GM12878 (cell line): ENCODE data around the gene PHF21B. TPM values are rescaled to one million over a fixed set of nuclear protein-coding genes. Genes with fewer than 3 reads are reported as not detected.
A peak's percentile ranks its signal among the peaks of the same experiment; 100 is the strongest.
"Not testable (repeated sequence)": the region's sequence is repeated elsewhere in the genome, so short reads cannot be mapped to it uniquely, and the experiment has no call there.

Experiments used
- ATAC-seq: fragments of 200-7000 bp; cut with Tn5 transposase; 3 replicates; pipeline ENCODE4 v1.9.1; 2020; ENCODE audit warnings: mild to moderate bottlenecking, moderate library complexity
- BruUV-seq: library from RNA; stranded (reverse); fragments of 400-500 nt; replicated peaks from 2 replicates; lab custom pipeline; 2021; lab: Mats Ljungman, UMichigan
- CTCF ChIA-PET: fragments of 300-600 bp; sonication (Branson Sonifier 250); formaldehyde crosslinking; extraction: SDS; loops from one replicate; lab custom pipeline; 2021; ENCODE audit warnings: inconsistent platforms; lab: Yijun Ruan, JAX
- POLR2A ChIA-PET: fragments of 350-600 bp; formaldehyde crosslinking; extraction: SDS; loops from one replicate; lab custom pipeline; 2021; ENCODE audit warnings: inconsistent platforms; lab: Charles Lee
- RAD21 ChIA-PET: fragments of 300-600 bp; sonication (Branson Sonifier 250); formaldehyde crosslinking; loops from one replicate; lab custom pipeline; 2023; ENCODE audit warnings: antibody characterized with exemption; ENCODE audit not compliant: unreplicated experiment; lab: Charles Lee
- SMC1A ChIA-PET: fragments of 300-600 bp; sonication (Branson Sonifier 250); formaldehyde crosslinking; loops from one replicate; lab custom pipeline; 2023; ENCODE audit not compliant: unreplicated experiment, uncharacterized antibody; lab: Charles Lee
- DNase-seq: peaks from one replicate; pipeline ENCODE4 v3.0.0-alpha.2; 2011; ENCODE audit warnings: low read depth, low spot score
- FAIRE-seq: peaks from 3 replicates; lab custom pipeline; 2011; peaks lifted over from hg19 to GRCh38; lab: Jason Lieb, UNC
- H2AFZ ChIP-seq: 2 replicates; pipeline ENCODE4 v1.6.0; 2011; ENCODE audit warnings: low read depth, low read length, control low read depth; ENCODE audit not compliant: control insufficient read depth
- H3K27ac ChIP-seq: 2 replicates; pipeline ENCODE4 v1.5.1; 2011; ENCODE audit warnings: control low read depth; ENCODE audit not compliant: control insufficient read depth, insufficient read depth
- H3K27me3 ChIP-seq, 2 experiments: replicated peaks in 1 of 2; 2 replicates each; pipeline versions ENCODE4 v1.6.0 to v1.6.1; 2011; ENCODE audit warnings: low read length in 1 of 2; ENCODE audit not compliant: control insufficient read depth in 2 of 2, insufficient read depth in 2 of 2
- H3K36me3 ChIP-seq, 2 experiments: 2 replicates each; pipeline ENCODE4 v1.5.1; 2011; ENCODE audit warnings: low read length in 1 of 2; ENCODE audit not compliant: control insufficient read depth in 2 of 2, insufficient read depth in 2 of 2
- H3K4me1 ChIP-seq: 2 replicates; pipeline ENCODE4 v1.6.1; 2011; ENCODE audit warnings: mild to moderate bottlenecking, low read length, moderate library complexity, mixed read lengths; ENCODE audit not compliant: control insufficient read depth, insufficient read depth
- H3K4me2 ChIP-seq: 2 replicates; pipeline ENCODE4 v1.6.0; 2011; ENCODE audit warnings: control low read depth; ENCODE audit not compliant: control insufficient read depth, insufficient read depth
- H3K4me3 ChIP-seq: fragments of 200-600 bp; sonication (generic); 2 replicates; pipeline ENCODE4 v1.5.1; 2016
- H3K79me2 ChIP-seq: 2 replicates; pipeline ENCODE4 v1.6.0; 2011; ENCODE audit warnings: low read length; ENCODE audit not compliant: control insufficient read depth, insufficient read depth
- H3K9ac ChIP-seq: 2 replicates; pipeline ENCODE4 v1.8.0; 2011; ENCODE audit warnings: low read length, control low read depth, mixed read lengths; ENCODE audit not compliant: control insufficient read depth, insufficient read depth
- H3K9me3 ChIP-seq: replicated peaks from 3 replicates; pipeline ENCODE4 v1.5.1; 2011; ENCODE audit warnings: mild to moderate bottlenecking, low read length; ENCODE audit not compliant: control insufficient read depth, insufficient read depth
- H4K20me1 ChIP-seq: 2 replicates; pipeline ENCODE4 v1.6.0; 2011; ENCODE audit not compliant: control insufficient read depth, insufficient read depth
- WGBS: methylation state at CpG from one replicate; pipeline ENCODE4 v1.1.6; 2016; ENCODE audit warnings: low lambda C conversion rate; ENCODE audit not compliant: insufficient replicate concordance, insufficient coverage; ENCODE audit errors: missing lambda C conversion rate; 5-methylcytosine and 5-hydroxymethylcytosine counted together
- in situ Hi-C: fragments of 300-500 bp; cut with MboI; formaldehyde crosslinking; loops from 9 replicates; pipeline ENCODE4 v1.14.3; 2018; ENCODE audit warnings: mixed read lengths
- intact Hi-C: fragments of 100-400 bp; cut with micrococcal nuclease; formaldehyde crosslinking; loops from one replicate; pipeline ENCODE4 v1.14.2; 2022; ENCODE audit not compliant: unreplicated experiment
- polyA plus RNA-seq, 11 experiments: library from polyadenylated mRNA; depleted of rRNA in 4 of 11; unstranded in 6 of 11; stranded (reverse) in 5 of 11; fragments of >200 nt; fragmentation: Nextera tagmentation in 4 of 11; fragmentation: Illumina TruSeq in 1 of 11; extraction: Ambion mirVana in 4 of 11; extraction: Trizol in 1 of 11; gene quantifications; 1 replicate in 1 of 11; 2 replicates in 10 of 11; pipeline versions ENCODE4 v1.2.1 to v1.2.3, GENCODE V29; 2011 to 2016; ENCODE audit warnings: inconsistent platforms in 2 of 11, missing spikeins in 2 of 11, low read depth in 1 of 11
- total RNA-seq, 4 experiments: library from RNA; depleted of rRNA in 3 of 4; stranded (reverse); fragments of >200 nt in 3 of 4; fragmentation: Illumina TruSeq in 1 of 4; extraction: Trizol in 1 of 4; gene quantifications; 2 replicates each; pipeline versions ENCODE4 v1.2.1 to v1.2.3, GENCODE V29; 2013 to 2021

PHF21B gene
- total and polyA plus RNA-seq, 10 of the 15 experiments (the other 5 are each of a cell fraction or from before 2014, with no cell fraction given) = 0.03 to 0.35 TPM; not detected in 8

GRCh38 chr22:44904492-44905152 is 105.2 kb downstream of the PHF21B start:
- in situ Hi-C loops = loop anchor here (25.0 kb wide), 1 partner anchor 1058 kb away; no protein-coding TSS in a partner anchor
- H3K27ac ChIP-seq, BruUV-seq, H3K4me3 ChIP-seq, H3K4me2 ChIP-seq, FAIRE-seq, H3K79me2 ChIP-seq, POLR2A ChIA-PET, H3K9ac ChIP-seq, SMC1A ChIA-PET, ATAC-seq, H3K9me3 ChIP-seq, intact Hi-C loops, RAD21 ChIA-PET, H4K20me1 ChIP-seq, H2AFZ ChIP-seq, H3K27me3 ChIP-seq, H3K36me3 ChIP-seq, H3K4me1 ChIP-seq, DNase-seq: not testable (repeated sequence)
- 54% methylated on average over 3 of the region's 5 CpGs for WGBS
- CTCF ChIA-PET = interaction anchor here (0.6 kb wide), 1 partner anchor 190 kb away, joined by 3 read pairs; no protein-coding TSS in a partner anchor

GRCh38 chr22:44903164-44903563 is 106.6 kb downstream of the PHF21B start:
- H3K4me3 ChIP-seq, H3K79me2 ChIP-seq, H3K4me1 ChIP-seq, BruUV-seq, H3K27ac ChIP-seq, POLR2A ChIA-PET, ATAC-seq, H3K9ac ChIP-seq, DNase-seq, H3K9me3 ChIP-seq, H2AFZ ChIP-seq, SMC1A ChIA-PET, H3K4me2 ChIP-seq, H3K36me3 ChIP-seq, CTCF ChIA-PET, RAD21 ChIA-PET, H3K27me3 ChIP-seq, intact Hi-C loops, H4K20me1 ChIP-seq: not testable (repeated sequence)
- no CpG with 5 or more reads among the region's 2 CpGs for WGBS
- in situ Hi-C loops = loop anchor here (25.0 kb wide), 1 partner anchor 1059 kb away; no protein-coding TSS in a partner anchor
- peak; percentile 59 for FAIRE-seq
